ENCODE data around the gene FBXO11.
"Not testable (repeated sequence)": the region's sequence is repeated elsewhere in the genome, so short reads cannot be mapped to it uniquely, and the experiment has no call there.

The FBXO11 gene

GRCh38 chr2:47906157-47907038 is at the start of gene FBXO11:
Gene FBXO11 (minus strand): TSS chr2:47906498. CDS start chr2:47905720, 778 bp downstream.
- DNase-seq = peak; percentile 99

- no peak for DNase-seq
These were observed 44.3 kb upstream of the FBXO11 start for GRCh38 chr2:47950340-47951301.

GRCh38 chr2:47946593-47946992 is 40.3 kb upstream of the FBXO11 start:
- no peak for DNase-seq

- DNase-seq = no peak
These were observed 38.9 kb upstream of the FBXO11 start for GRCh38 chr2:47945046-47945781.

DNA sequence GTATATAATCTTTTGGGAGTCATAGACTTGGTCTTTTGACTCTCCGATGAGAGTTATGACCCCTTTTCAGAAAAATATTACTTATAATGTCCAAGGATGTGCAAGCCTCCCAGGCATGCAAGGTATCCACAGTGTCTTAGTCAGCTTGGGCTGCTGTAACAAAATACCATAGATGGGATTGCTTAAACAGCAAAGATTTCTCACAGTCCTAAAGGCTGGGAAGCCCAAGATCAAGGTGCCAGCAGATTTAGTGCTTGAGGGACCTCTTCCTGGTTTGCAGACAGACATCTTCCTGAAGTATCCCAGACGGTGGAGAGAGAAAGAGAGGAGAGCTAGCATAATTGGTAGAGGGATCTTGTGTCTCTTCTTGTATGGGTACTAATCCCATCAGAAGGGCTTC is 35.6 kb upstream of the FBXO11 start:
- no peak for DNase-seq

GRCh38 chr2:47937677-47938076 is 31.4 kb upstream of the FBXO11 start:
- DNase-seq = no peak

DNA sequence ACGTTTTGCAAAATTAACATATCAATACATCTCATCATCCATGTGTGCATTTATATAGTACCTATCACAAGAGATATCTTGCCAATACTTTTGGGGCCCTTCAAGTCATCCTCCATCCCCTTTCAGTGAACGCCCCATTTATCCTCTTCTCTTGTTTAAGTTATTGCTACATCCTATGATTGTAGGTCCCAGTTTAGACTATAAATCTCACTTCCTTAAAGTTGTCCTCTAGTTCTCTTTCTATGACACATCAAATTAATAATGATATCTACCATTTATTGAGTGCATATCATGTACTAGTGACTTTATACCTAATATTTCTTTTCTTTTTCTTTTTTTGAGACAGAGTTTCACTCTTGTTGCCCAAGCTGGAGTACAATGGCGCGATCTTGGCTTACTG is 28.8 kb upstream of the FBXO11 start:
- DNase-seq = no peak

DNA sequence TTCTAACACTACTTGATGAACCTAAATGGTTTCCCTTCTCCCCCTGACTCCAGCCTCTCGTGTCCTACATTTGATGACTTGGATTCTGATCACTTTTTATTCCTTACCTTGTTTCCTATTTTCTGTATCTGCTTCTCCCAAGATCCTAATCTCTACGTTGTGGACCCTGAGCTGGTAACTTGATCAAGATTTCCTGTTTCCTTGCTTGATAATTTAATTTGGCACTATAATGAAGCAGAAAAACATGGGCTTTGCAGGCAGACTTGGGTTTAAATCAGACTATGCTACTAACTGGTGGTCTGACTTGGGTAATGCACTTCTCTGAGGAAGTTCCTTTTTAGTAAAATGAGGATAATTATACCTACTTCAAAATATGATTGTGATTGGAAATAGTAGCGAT is 11.7 kb upstream of the FBXO11 start:
- no peak for DNase-seq

- DNase-seq = no peak
These were observed 11.1 kb upstream of the FBXO11 start for GRCh38 chr2:47917276-47917961.

GRCh38 chr2:47916412-47916811 is 10.1 kb upstream of the FBXO11 start:
- DNase-seq = no peak

GRCh38 chr2:47910662-47911061 is 4.4 kb upstream of the FBXO11 start:
- DNase-seq = not testable (repeated sequence)

DNA sequence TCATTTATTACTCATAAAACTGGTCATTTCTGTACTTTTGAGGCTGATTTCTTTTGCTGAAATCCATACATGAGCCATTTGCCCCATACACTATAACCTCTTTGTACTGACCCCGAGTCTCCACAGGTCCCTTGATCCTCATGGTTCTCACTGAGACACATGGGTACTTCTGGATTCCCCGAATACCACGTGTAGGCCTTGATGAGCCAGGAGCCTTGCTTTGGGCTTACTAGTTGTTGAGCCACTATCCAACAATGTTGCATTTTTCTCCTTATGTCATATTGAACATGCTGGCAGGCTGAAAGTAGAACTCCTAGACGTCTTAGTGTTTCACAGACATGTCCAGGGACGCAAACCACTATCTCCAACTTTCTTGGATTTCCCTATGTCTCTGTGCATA is 2.4 kb upstream of the FBXO11 start:
- no peak for DNase-seq

GRCh38 chr2:47907039-47907781 is 912 bp upstream of the FBXO11 start:
- DNase-seq = peak; percentile 45

DNA sequence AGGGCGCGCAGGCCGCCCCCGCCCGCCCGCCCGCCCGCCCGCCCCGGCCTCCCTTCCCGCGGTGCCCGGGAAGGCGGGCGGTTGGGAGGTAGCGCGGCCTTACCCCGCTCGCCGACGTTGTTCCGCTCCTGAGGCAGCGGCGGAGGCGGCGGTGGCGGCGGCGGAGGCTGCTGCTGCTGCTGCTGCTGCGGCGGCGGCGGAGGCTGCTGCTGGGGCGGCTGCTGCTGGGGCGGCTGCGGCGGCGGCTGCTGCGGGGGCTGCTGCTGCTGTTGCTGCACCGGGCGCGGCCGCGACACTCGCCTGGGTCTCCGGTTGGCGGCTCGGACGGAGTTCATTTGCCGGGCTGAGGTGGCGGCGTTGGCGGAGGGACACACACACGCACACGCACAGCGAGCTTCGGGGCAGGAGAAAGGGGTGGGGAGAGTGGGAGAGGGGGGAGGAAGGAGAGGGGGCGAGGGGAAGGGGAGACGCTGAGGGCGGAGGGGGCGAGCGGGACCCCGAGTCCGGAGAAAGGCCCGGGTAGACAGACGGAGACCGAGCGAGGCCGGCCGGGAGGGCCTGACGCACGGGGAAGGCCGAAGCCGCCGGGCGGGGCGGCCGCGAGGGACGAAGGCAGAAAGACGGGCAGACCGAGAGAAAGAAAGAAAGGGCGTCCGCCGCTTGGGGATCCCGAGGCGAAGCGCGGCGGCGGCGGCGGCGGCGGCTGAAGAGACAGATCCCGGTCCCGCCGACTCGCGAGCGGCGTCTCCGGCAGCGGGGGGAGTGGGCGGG is 727 bp downstream of the FBXO11 start:
- DNase-seq = peak; percentile 89

- DNase-seq = no peak
These were observed 2.4 kb downstream of the FBXO11 start for GRCh38 chr2:47903781-47904490.

GRCh38 chr2:47901892-47902291 is 4.4 kb downstream of the FBXO11 start:
- DNase-seq = not testable (repeated sequence)

- no peak for DNase-seq
These were observed 5.4 kb downstream of the FBXO11 start for GRCh38 chr2:47900857-47901256.

- no peak for DNase-seq
These were observed 6.1 kb downstream of the FBXO11 start for GRCh38 chr2:47899915-47900816.

All from DMS53 (cell line).